Panc1 (cell line): ENCODE measurements around the gene CADM1. TPM values are rescaled to one million over a fixed set of nuclear protein-coding genes. Genes with fewer than 3 reads are reported as not detected.

Experiments used
- ATAC-seq: fragments of 200-7000 bp; cut with Tn5 transposase; 2 replicates; pipeline ENCODE4 v1.9.1; 2020; ENCODE audit warnings: mild to moderate bottlenecking, moderate library complexity
- BruUV-seq: library from RNA; stranded (reverse); fragments of 400-500 nt; replicated peaks from 2 replicates; lab custom pipeline; 2021; lab: Mats Ljungman, UMichigan
- CTCF ChIA-PET: fragments of 300-600 bp; sonication (Branson Sonifier 250); formaldehyde crosslinking; loops from one replicate; lab custom pipeline; 2022; ENCODE audit warnings: antibody characterized with exemption; lab: Charles Lee
- POLR2A ChIA-PET: fragments of 300-600 bp; sonication (Branson Sonifier 250); formaldehyde crosslinking; loops from one replicate; lab custom pipeline; 2022; ENCODE audit warnings: antibody characterized with exemption; lab: Charles Lee
- DNase-seq: peaks from one replicate; pipeline ENCODE4 v3.0.0-alpha.2; 2010; ENCODE audit warnings: low read depth, low spot score
- H3K27ac ChIP-seq: 2 replicates; pipeline ENCODE4 v1.5.1; 2011; ENCODE audit warnings: mild to moderate bottlenecking, low read length, inconsistent platforms
- H3K27me3 ChIP-seq: fragments of 200-500 bp; sonication (Bioruptor generic); 2 replicates; pipeline ENCODE4 v1.6.0; 2014; ENCODE audit warnings: low read length, inconsistent platforms; ENCODE audit not compliant: control insufficient read depth, insufficient read depth
- H3K36me3 ChIP-seq: fragments of 200-500 bp; sonication (Bioruptor generic); 2 replicates; pipeline ENCODE4 v1.5.1; 2014; ENCODE audit warnings: inconsistent platforms, mild to moderate bottlenecking, low read length, moderate library complexity; ENCODE audit not compliant: control insufficient read depth, insufficient read depth
- H3K4me1 ChIP-seq: 2 replicates; pipeline ENCODE4 v1.5.1; 2011; ENCODE audit warnings: inconsistent platforms, mild to moderate bottlenecking, low read length, moderate library complexity; ENCODE audit not compliant: control insufficient read depth, insufficient read depth
- H3K4me3 ChIP-seq, 2 experiments: 2 replicates each; pipeline ENCODE4 v1.5.1; 2011 to 2012; ENCODE audit warnings: low read depth in 2 of 2, low read length in 2 of 2, mild to moderate bottlenecking in 2 of 2, inconsistent platforms in 1 of 2, moderate library complexity in 1 of 2
- H3K9me3 ChIP-seq: fragments of 200-500 bp; sonication (Bioruptor generic); 2 replicates; pipeline ENCODE4 v1.5.1; 2014; ENCODE audit warnings: low read depth, mild to moderate bottlenecking, inconsistent platforms, low read length, moderate library complexity; ENCODE audit not compliant: control insufficient read depth, insufficient read depth
- POLR2AphosphoS5 ChIP-seq: IDR thresholded peaks from 2 replicates; pipeline ENCODE4 v1.6.1; 2012; ENCODE audit warnings: mild to moderate bottlenecking, low read depth, low read length, moderate library complexity
- SIN3A ChIP-seq: IDR thresholded peaks from 2 replicates; pipeline ENCODE4 v1.6.1; 2012; ENCODE audit warnings: low read depth, mild to moderate bottlenecking, low read length, moderate library complexity, borderline replicate concordance; ENCODE audit not compliant: insufficient read depth
- TCF7L2 ChIP-seq: IDR thresholded peaks from 2 replicates; pipeline ENCODE4 v1.6.1; 2011; ENCODE audit warnings: mild to moderate bottlenecking, low read depth, low read length, inconsistent platforms
- in situ Hi-C: cut with HindIII; loops from 2 replicates; pipeline ENCODE4 v1.10.0; 2016; ENCODE audit warnings: low sequenced_read_pairs, low pct_unique_long_range_greater_than_20kb
- intact Hi-C: fragments of 100-400 bp; cut with micrococcal nuclease; formaldehyde crosslinking; loops from one replicate; pipeline ENCODE4 v1.10.0; 2022; ENCODE audit not compliant: unreplicated experiment
- total RNA-seq: library from RNA; stranded (reverse); gene quantifications from one replicate; pipeline ENCODE4 v1.2.1, GENCODE V29; 2021; ENCODE audit not compliant: unreplicated experiment
- TF ChIP-seq, protein P1 (sequence below), 2 experiments: IDR thresholded peaks; 2 replicates each; pipeline ENCODE4 v1.6.1; 2011 to 2012; ENCODE audit warnings: low read depth in 2 of 2, control low read depth in 1 of 2, low read length in 1 of 2, mild to moderate bottlenecking in 1 of 2, moderate library complexity in 1 of 2; ENCODE audit not compliant: insufficient read depth in 1 of 2
- TF ChIP-seq, protein P2 (sequence below): fragments of 450-650 bp; IDR thresholded peaks from 2 replicates; pipeline ENCODE4 v1.5.1; 2017; ENCODE audit warnings: mild to moderate bottlenecking

The CADM1 gene
- total RNA-seq, 1 experiment from 2014 or later, result 3.9 TPM

DNA sequence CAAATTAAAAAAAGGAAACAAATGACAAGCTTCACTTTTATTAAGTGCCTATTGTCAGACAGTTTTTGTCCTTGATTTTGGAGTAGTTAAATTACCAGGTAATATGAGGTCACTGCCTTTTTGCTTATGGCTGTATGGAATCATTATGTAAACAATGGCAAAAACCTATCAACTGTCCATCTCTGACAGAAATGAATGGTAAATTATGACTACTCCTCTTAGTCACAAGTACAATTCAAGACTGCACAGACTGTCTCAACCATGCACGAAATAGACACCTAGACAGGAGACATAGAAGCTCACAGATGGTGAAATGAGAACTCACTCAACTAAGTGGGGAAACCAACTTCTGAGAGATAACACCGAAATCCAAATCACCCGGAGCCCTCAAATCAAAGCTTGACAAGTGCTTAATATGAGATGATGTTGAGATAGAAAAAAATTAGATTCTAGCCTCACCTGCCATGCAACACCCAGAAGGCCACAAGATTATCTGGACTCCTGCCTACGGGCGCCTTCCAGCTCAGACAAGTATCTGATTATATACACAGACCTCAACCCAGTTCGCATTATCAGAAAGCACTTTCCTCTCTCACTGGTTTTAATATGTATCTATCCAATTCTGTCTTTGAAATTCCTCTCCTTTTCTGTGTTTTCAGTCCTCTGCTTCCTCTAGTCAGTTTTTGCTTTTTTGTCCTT is 199.3 kb downstream of the CADM1 start:
- DNase-seq (no peak), ATAC-seq (no peak)
- no peaks in the 10 kb centered on the region for H3K36me3 ChIP-seq
- TF ChIP-seq POLR2AphosphoS5 (no peak), TCF7L2 (no peak), SIN3A (no peak)
- TF ChIP-seq, protein P1, sequence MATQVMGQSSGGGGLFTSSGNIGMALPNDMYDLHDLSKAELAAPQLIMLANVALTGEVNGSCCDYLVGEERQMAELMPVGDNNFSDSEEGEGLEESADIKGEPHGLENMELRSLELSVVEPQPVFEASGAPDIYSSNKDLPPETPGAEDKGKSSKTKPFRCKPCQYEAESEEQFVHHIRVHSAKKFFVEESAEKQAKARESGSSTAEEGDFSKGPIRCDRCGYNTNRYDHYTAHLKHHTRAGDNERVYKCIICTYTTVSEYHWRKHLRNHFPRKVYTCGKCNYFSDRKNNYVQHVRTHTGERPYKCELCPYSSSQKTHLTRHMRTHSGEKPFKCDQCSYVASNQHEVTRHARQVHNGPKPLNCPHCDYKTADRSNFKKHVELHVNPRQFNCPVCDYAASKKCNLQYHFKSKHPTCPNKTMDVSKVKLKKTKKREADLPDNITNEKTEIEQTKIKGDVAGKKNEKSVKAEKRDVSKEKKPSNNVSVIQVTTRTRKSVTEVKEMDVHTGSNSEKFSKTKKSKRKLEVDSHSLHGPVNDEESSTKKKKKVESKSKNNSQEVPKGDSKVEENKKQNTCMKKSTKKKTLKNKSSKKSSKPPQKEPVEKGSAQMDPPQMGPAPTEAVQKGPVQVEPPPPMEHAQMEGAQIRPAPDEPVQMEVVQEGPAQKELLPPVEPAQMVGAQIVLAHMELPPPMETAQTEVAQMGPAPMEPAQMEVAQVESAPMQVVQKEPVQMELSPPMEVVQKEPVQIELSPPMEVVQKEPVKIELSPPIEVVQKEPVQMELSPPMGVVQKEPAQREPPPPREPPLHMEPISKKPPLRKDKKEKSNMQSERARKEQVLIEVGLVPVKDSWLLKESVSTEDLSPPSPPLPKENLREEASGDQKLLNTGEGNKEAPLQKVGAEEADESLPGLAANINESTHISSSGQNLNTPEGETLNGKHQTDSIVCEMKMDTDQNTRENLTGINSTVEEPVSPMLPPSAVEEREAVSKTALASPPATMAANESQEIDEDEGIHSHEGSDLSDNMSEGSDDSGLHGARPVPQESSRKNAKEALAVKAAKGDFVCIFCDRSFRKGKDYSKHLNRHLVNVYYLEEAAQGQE (IDR thresholded peaks at IDR 0.05; ENCODE audit: insufficient read depth in 1 of 2, low read depth in 2 of 2, low read length in 1 of 2), result no peak
- TF ChIP-seq, protein P2, sequence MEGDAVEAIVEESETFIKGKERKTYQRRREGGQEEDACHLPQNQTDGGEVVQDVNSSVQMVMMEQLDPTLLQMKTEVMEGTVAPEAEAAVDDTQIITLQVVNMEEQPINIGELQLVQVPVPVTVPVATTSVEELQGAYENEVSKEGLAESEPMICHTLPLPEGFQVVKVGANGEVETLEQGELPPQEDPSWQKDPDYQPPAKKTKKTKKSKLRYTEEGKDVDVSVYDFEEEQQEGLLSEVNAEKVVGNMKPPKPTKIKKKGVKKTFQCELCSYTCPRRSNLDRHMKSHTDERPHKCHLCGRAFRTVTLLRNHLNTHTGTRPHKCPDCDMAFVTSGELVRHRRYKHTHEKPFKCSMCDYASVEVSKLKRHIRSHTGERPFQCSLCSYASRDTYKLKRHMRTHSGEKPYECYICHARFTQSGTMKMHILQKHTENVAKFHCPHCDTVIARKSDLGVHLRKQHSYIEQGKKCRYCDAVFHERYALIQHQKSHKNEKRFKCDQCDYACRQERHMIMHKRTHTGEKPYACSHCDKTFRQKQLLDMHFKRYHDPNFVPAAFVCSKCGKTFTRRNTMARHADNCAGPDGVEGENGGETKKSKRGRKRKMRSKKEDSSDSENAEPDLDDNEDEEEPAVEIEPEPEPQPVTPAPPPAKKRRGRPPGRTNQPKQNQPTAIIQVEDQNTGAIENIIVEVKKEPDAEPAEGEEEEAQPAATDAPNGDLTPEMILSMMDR, result no peak
- ChIA-PET CTCF (no interaction called here), POLR2A (no interaction called here)
- H3K4me1 ChIP-seq, result no peaks in the 10 kb centered on the region
- H3K4me3 ChIP-seq, result no peak overlapping the region
- H3K27me3 ChIP-seq, result no peaks in the 10 kb centered on the region; the same call in 1 of the 2 replicates
- intact Hi-C loops (no loop called here), in situ Hi-C loops (no loop called here)
- no TSS peak for BruUV-seq
- H3K9me3 ChIP-seq, result no peaks in the 10 kb centered on the region
- no peak overlapping the region for H3K27ac ChIP-seq

DNA sequence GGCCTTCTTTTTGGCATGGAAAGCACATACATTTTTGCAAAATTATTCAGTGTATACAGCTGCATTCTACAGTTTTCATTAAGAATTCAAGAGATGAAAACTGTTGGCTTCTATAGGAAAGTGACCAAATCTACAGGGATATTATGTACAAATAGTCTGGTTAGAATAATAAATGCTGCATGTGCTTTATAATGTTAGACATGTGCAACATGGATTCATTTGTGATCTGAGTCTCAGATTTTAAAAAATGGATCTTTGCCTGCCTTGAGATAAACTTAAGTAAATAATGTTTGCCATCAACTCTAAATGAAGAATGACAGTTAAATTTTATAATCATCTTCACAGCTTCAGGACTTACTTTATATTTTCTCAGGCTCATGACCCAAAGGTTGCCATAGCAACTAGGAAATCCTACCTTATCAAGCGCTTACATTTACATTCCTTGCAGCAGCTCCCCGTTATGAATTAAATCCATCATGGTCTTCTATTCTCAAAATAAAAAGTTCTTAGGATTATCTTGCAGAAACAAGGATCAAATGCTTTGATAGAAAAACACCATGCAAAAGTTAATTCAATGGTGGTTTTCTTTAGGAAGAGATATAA is 200.2 kb downstream of the CADM1 start:
- Histone ChIP-seq H3K27me3 (no peaks in the 10 kb centered on the region; the same call in 1 of the 2 replicates), H3K36me3 (no peaks in the 10 kb centered on the region), H3K4me3 (no peak overlapping the region), H3K27ac (no peak overlapping the region), H3K9me3 (no peaks in the 10 kb centered on the region), H3K4me1 (no peaks in the 10 kb centered on the region)
- in situ Hi-C loops (no loop called here), intact Hi-C loops (no loop called here)
- TF ChIP-seq, protein P2, result no peak
- no peak for TF ChIP-seq SIN3A
- TF ChIP-seq TCF7L2, result no peak
- no peak for TF ChIP-seq POLR2AphosphoS5
- ChIA-PET POLR2A (interaction anchor here (0.6 kb wide), 1 partner anchor 199 kb away, joined by 3 read pairs; no protein-coding TSS in a partner anchor), CTCF (no interaction called here)
- BruUV-seq, result no TSS peak
- no peak for ATAC-seq
- no peak for DNase-seq
